Activated T-helper 2 cell treated with anti-CD3 and anti-CD28 coated beads, Interferon-gamma antibody, Interleukin-2, Interleukin-4, amounts not matched to agents 10 μg/mL and 5 μg/mL and 100 μg/mL, durations not matched to agents 14 hours and 24 hours and 36 hours (primary cell): ENCODE measurements around the gene SNAPC4. TPM values are rescaled to one million over a fixed set of nuclear protein-coding genes. Genes with fewer than 3 reads are reported as not detected.
"Not testable (repeated sequence)": the region's sequence is repeated elsewhere in the genome, so short reads cannot be mapped to it uniquely, and the experiment has no call there.

ENCODE experiments used
- DNase-seq: peaks from one replicate; pipeline ENCODE4 v3.0.0; 2021; ENCODE audit warnings: low spot score
- H3K27ac Mint-ChIP-seq: one replicate; pipeline ENCODE4 v1.8.0; 2021; ENCODE audit warnings: mixed read lengths
- H3K27me3 Mint-ChIP-seq: one replicate; pipeline ENCODE4 v1.8.0; 2021; ENCODE audit warnings: low read depth, mixed read lengths
- H3K36me3 Mint-ChIP-seq: one replicate; pipeline ENCODE4 v1.8.0; 2021; ENCODE audit warnings: low read depth, mixed read lengths
- H3K4me1 Mint-ChIP-seq: one replicate; pipeline ENCODE4 v1.8.0; 2021; ENCODE audit warnings: low read depth, mixed read lengths
- H3K4me3 Mint-ChIP-seq: one replicate; pipeline ENCODE4 v1.8.0; 2021; ENCODE audit warnings: low read depth, mild to moderate bottlenecking, moderate library complexity, mixed read lengths
- H3K9me3 Mint-ChIP-seq: one replicate; pipeline ENCODE4 v1.8.0; 2021; ENCODE audit warnings: mixed read lengths
- intact Hi-C: fragments of 100-400 bp; cut with micrococcal nuclease; formaldehyde crosslinking; loops from one replicate; pipeline ENCODE4 v1.15.1; 2023
- total RNA-seq: library from RNA; stranded (reverse); gene quantifications from 2 replicates; pipeline ENCODE4 v1.2.3, GENCODE V29; 2022

The SNAPC4 gene
- total RNA-seq, 1 donor from 2014 or later: 22.7 TPM

- no peaks in the 10 kb centered on the region for H3K9me3 Mint-ChIP-seq
- DNase-seq: no peak
- H3K27ac Mint-ChIP-seq: no peak overlapping the region
- no peak overlapping the region for H3K4me3 Mint-ChIP-seq
- H3K36me3 Mint-ChIP-seq: peaks cover 5% of the 10 kb centered on the region
- no peaks in the 10 kb centered on the region for H3K4me1 Mint-ChIP-seq
- H3K27me3 Mint-ChIP-seq: no peaks in the 10 kb centered on the region
- intact Hi-C loops: no loop called here
These were observed 41.1 kb downstream of the SNAPC4 start for GRCh38 chr9:136358888-136359287.

- H3K4me1 Mint-ChIP-seq: no peaks in the 10 kb centered on the region
- DNase-seq: no peak
- H3K27ac Mint-ChIP-seq: no peak overlapping the region
- H3K9me3 Mint-ChIP-seq: no peaks in the 10 kb centered on the region
- H3K27me3 Mint-ChIP-seq: no peaks in the 10 kb centered on the region
- intact Hi-C loops: no loop called here
- H3K4me3 Mint-ChIP-seq: no peak overlapping the region
- peaks cover 3% of the 10 kb centered on the region for H3K36me3 Mint-ChIP-seq
These were observed 42.0 kb downstream of the SNAPC4 start for GRCh38 chr9:136358016-136358415.

- H3K36me3 Mint-ChIP-seq: no peaks in the 10 kb centered on the region
These were observed 42.7 kb downstream of the SNAPC4 start for GRCh38 chr9:136357202-136357725.

GRCh38 chr9:136355616-136356557, 44.1 kb downstream of the SNAPC4 start:
- Mint-ChIP-seq H3K27ac (no peak overlapping the region), H3K4me3 (no peak overlapping the region), H3K9me3 (no peaks in the 10 kb centered on the region), H3K27me3 (no peaks in the 10 kb centered on the region), H3K4me1 (no peaks in the 10 kb centered on the region), H3K36me3 (no peaks in the 10 kb centered on the region)
- DNase-seq: no peak
- intact Hi-C loops: no loop called here

More at GRCh38 chr9:136357202-136357725, 42.7 kb downstream of the SNAPC4 start:
- no peak overlapping the region for H3K27ac Mint-ChIP-seq
- no peaks in the 10 kb centered on the region for H3K9me3 Mint-ChIP-seq
- no peak overlapping the region for H3K4me3 Mint-ChIP-seq
- H3K27me3 Mint-ChIP-seq: no peaks in the 10 kb centered on the region
- intact Hi-C loops: no loop called here
- H3K4me1 Mint-ChIP-seq: no peaks in the 10 kb centered on the region
- DNase-seq: no peak

- H3K9me3 Mint-ChIP-seq: no peaks in the 10 kb centered on the region
- H3K27me3 Mint-ChIP-seq: no peaks in the 10 kb centered on the region
- no peak overlapping the region for H3K27ac Mint-ChIP-seq
- intact Hi-C loops: no loop called here
- DNase-seq: no peak
- H3K4me3 Mint-ChIP-seq: no peak overlapping the region
- H3K4me1 Mint-ChIP-seq: no peaks in the 10 kb centered on the region
- H3K36me3 Mint-ChIP-seq: no peaks in the 10 kb centered on the region
These were observed 45.3 kb downstream of the SNAPC4 start for GRCh38 chr9:136354592-136355085.

- no peak overlapping the region for H3K4me3 Mint-ChIP-seq
- H3K36me3 Mint-ChIP-seq: no peaks in the 10 kb centered on the region
- H3K4me1 Mint-ChIP-seq: no peaks in the 10 kb centered on the region
- no peaks in the 10 kb centered on the region for H3K9me3 Mint-ChIP-seq
- intact Hi-C loops: no loop called here
- no peak overlapping the region for H3K27ac Mint-ChIP-seq
- no peaks in the 10 kb centered on the region for H3K27me3 Mint-ChIP-seq
- DNase-seq: no peak
These were observed 46.0 kb downstream of the SNAPC4 start for GRCh38 chr9:136353757-136354488.

- Mint-ChIP-seq H3K36me3 (no peaks in the 10 kb centered on the region), H3K4me3 (no peak overlapping the region), H3K27me3 (no peaks in the 10 kb centered on the region), H3K27ac (no peak overlapping the region), H3K4me1 (no peaks in the 10 kb centered on the region), H3K9me3 (no peaks in the 10 kb centered on the region)
- DNase-seq: no peak
- intact Hi-C loops: no loop called here
These were observed 46.9 kb downstream of the SNAPC4 start for GRCh38 chr9:136353088-136353487.

GRCh38 chr9:136352682-136353081, 47.3 kb downstream of the SNAPC4 start:
- no peaks in the 10 kb centered on the region for H3K9me3 Mint-ChIP-seq
- H3K27ac Mint-ChIP-seq: no peak overlapping the region
- intact Hi-C loops: no loop called here
- H3K4me1 Mint-ChIP-seq: no peaks in the 10 kb centered on the region
- no peaks in the 10 kb centered on the region for H3K36me3 Mint-ChIP-seq
- DNase-seq: no peak
- H3K27me3 Mint-ChIP-seq: no peaks in the 10 kb centered on the region
- H3K4me3 Mint-ChIP-seq: no peak overlapping the region

- H3K4me1 Mint-ChIP-seq, H3K4me3 Mint-ChIP-seq, DNase-seq, intact Hi-C loops, H3K27me3 Mint-ChIP-seq, H3K27ac Mint-ChIP-seq, H3K36me3 Mint-ChIP-seq, H3K9me3 Mint-ChIP-seq: not testable (repeated sequence)
These were observed 48.1 kb downstream of the SNAPC4 start for GRCh38 chr9:136351868-136352267.

GRCh38 chr9:136351252-136351800, 48.6 kb downstream of the SNAPC4 start:
- intact Hi-C loops: no loop called here
- Mint-ChIP-seq H3K9me3 (no peaks in the 10 kb centered on the region), H3K4me3 (no peak overlapping the region), H3K27me3 (no peaks in the 10 kb centered on the region), H3K27ac (no peak overlapping the region), H3K4me1 (no peaks in the 10 kb centered on the region), H3K36me3 (no peaks in the 10 kb centered on the region)
- no peak for DNase-seq
